Endothelial cell (in vitro differentiated cells): ENCODE measurements around the gene PDZD2. TPM values are rescaled to one million over a fixed set of nuclear protein-coding genes. Genes with fewer than 3 reads are reported as not detected.

Source experiments
- DNase-seq: peaks from one replicate; pipeline ENCODE4 v3.0.0; 2021; ENCODE audit warnings: low spot score
- H3K27ac Mint-ChIP-seq: one replicate; pipeline ENCODE4 v1.8.0; 2021; ENCODE audit warnings: mixed read lengths, inconsistent platforms; ENCODE audit not compliant: unreplicated experiment
- H3K27me3 Mint-ChIP-seq: one replicate; pipeline ENCODE4 v1.8.0; 2021; ENCODE audit warnings: mild to moderate bottlenecking, moderate library complexity, mixed read lengths, inconsistent platforms; ENCODE audit not compliant: unreplicated experiment
- H3K36me3 Mint-ChIP-seq: one replicate; pipeline ENCODE4 v1.8.0; 2021; ENCODE audit warnings: mild to moderate bottlenecking, low read depth, mixed read lengths, inconsistent platforms; ENCODE audit not compliant: unreplicated experiment
- H3K4me1 Mint-ChIP-seq: one replicate; pipeline ENCODE4 v1.8.0; 2021; ENCODE audit warnings: mild to moderate bottlenecking, mixed read lengths, inconsistent platforms; ENCODE audit not compliant: unreplicated experiment
- H3K4me3 Mint-ChIP-seq: one replicate; pipeline ENCODE4 v1.8.0; 2021; ENCODE audit warnings: mild to moderate bottlenecking, mixed read lengths, inconsistent platforms; ENCODE audit not compliant: unreplicated experiment
- H3K9me3 Mint-ChIP-seq: one replicate; pipeline ENCODE4 v1.8.0; 2021; ENCODE audit warnings: mixed read lengths, inconsistent platforms; ENCODE audit not compliant: unreplicated experiment
- CTCF ChIP-seq: fragments of 200-600 bp; sonication (generic); IDR thresholded peaks from one replicate; pipeline ENCODE4 v1.5.0; 2021; ENCODE audit warnings: antibody characterized with exemption; ENCODE audit not compliant: unreplicated experiment
- total RNA-seq: library from RNA; stranded (reverse); fragmentation: NEBNext Ultra II Directional; extraction: Animal tissue kit (Norgen Biotek cat#: 25700); gene quantifications from one replicate; pipeline ENCODE4 v1.2.1, GENCODE V29; 2021; ENCODE audit not compliant: unreplicated experiment

Gene PDZD2
- total RNA-seq, 1 donor from 2014 or later: 71.1 TPM

GRCh38 chr5:31635446-31635845, 3.5 kb upstream of the PDZD2 start:
- Mint-ChIP-seq H3K27me3 (peaks cover under 1% of the 10 kb centered on the region), H3K27ac (no peak overlapping the region), H3K4me3 (no peak overlapping the region), H3K36me3 (no peaks in the 10 kb centered on the region), H3K4me1 (peaks cover 23% of the 10 kb centered on the region), H3K9me3 (no peaks in the 10 kb centered on the region)
- TF ChIP-seq CTCF: no peak
- no peak for DNase-seq

GRCh38 chr5:31637851-31638250, 1.1 kb upstream of the PDZD2 start:
- TF ChIP-seq CTCF: no peak
- Mint-ChIP-seq H3K4me3 (no peak overlapping the region), H3K27me3 (peaks cover 2% of the 10 kb centered on the region), H3K4me1 (peaks cover 20% of the 10 kb centered on the region), H3K27ac (no peak overlapping the region), H3K9me3 (no peaks in the 10 kb centered on the region), H3K36me3 (no peaks in the 10 kb centered on the region)
- no peak for DNase-seq

- Mint-ChIP-seq H3K27me3 (peaks cover 2% of the 10 kb centered on the region), H3K27ac (no peak overlapping the region), H3K36me3 (peaks cover under 1% of the 10 kb centered on the region), H3K4me3 (peak overlapping the region; percentile 92), H3K9me3 (no peaks in the 10 kb centered on the region), H3K4me1 (peaks cover 20% of the 10 kb centered on the region)
- no peak for TF ChIP-seq CTCF
- DNase-seq: no peak
Measured at GRCh38 chr5:31638345-31638744, 586 bp upstream of the PDZD2 start.

GRCh38 chr5:31639481-31640411, 815 bp downstream of the PDZD2 start:
- TF ChIP-seq CTCF: no peak
- DNase-seq: peak; percentile 20
- H3K27ac Mint-ChIP-seq: no peak overlapping the region
- H3K4me1 Mint-ChIP-seq: peaks cover 22% of the 10 kb centered on the region
- no peak overlapping the region for H3K4me3 Mint-ChIP-seq
- H3K27me3 Mint-ChIP-seq: peaks cover 2% of the 10 kb centered on the region
- H3K36me3 Mint-ChIP-seq: peaks cover 3% of the 10 kb centered on the region
- no peaks in the 10 kb centered on the region for H3K9me3 Mint-ChIP-seq

- no peak overlapping the region for H3K4me3 Mint-ChIP-seq
- H3K36me3 Mint-ChIP-seq: peaks cover 3% of the 10 kb centered on the region
- H3K4me1 Mint-ChIP-seq: peaks cover 24% of the 10 kb centered on the region
- H3K27me3 Mint-ChIP-seq: peaks cover 2% of the 10 kb centered on the region
- no peak overlapping the region for H3K27ac Mint-ChIP-seq
- TF ChIP-seq CTCF: no peak
- no peak for DNase-seq
- H3K9me3 Mint-ChIP-seq: no peaks in the 10 kb centered on the region
Measured at GRCh38 chr5:31640573-31640972, 1.6 kb downstream of the PDZD2 start.
